Liver (tissue), 9 donors: Measurements from ENCODE around the gene GABARAPL2. TPM values are rescaled to one million over a fixed set of nuclear protein-coding genes. Genes with fewer than 3 reads are reported as not detected.

ENCODE experiments used
- DNase-seq: peaks from one replicate; pipeline ENCODE4 v3.0.0-alpha.2; 2017; ENCODE audit warnings: low spot score
- H3K27ac ChIP-seq, 2 donors: one replicate each; pipeline ENCODE4 v1.7.0; 2013; ENCODE audit warnings: inconsistent platforms in 2 of 2, low read length in 2 of 2, control low read depth in 1 of 2, low read depth in 1 of 2, mild to moderate bottlenecking in 1 of 2
- H3K27me3 ChIP-seq, 4 donors: one replicate each; pipeline versions ENCODE4 v1.6.1 to v1.7.0; 2013; ENCODE audit warnings: low read length in 3 of 4, inconsistent platforms in 1 of 4, mild to moderate bottlenecking in 1 of 4, moderate library complexity in 1 of 4; ENCODE audit not compliant: control insufficient read depth in 4 of 4, insufficient read depth in 4 of 4
- H3K36me3 ChIP-seq, 4 donors: one replicate each; pipeline versions ENCODE4 v1.6.1 to v1.7.0; 2013; ENCODE audit warnings: low read length in 3 of 4, mild to moderate bottlenecking in 3 of 4, low read depth in 1 of 4, moderate library complexity in 1 of 4; ENCODE audit not compliant: control insufficient read depth in 4 of 4, insufficient read depth in 3 of 4
- H3K4me1 ChIP-seq, 4 donors: one replicate each; pipeline versions ENCODE4 v1.6.1 to v1.7.0; 2013; ENCODE audit warnings: low read length in 3 of 4, mild to moderate bottlenecking in 3 of 4, moderate library complexity in 1 of 4; ENCODE audit not compliant: control insufficient read depth in 4 of 4, insufficient read depth in 4 of 4
- H3K4me3 ChIP-seq, 3 donors: one replicate each; pipeline versions ENCODE4 v1.6.1 to v1.7.0; 2013; ENCODE audit warnings: low read length in 3 of 3, control low read depth in 1 of 3, low read depth in 1 of 3, mild to moderate bottlenecking in 1 of 3
- H3K9ac ChIP-seq, 2 donors: one replicate each; pipeline ENCODE4 v1.7.0; 2013; ENCODE audit warnings: low read length in 2 of 2, mild to moderate bottlenecking in 2 of 2, moderate library complexity in 2 of 2, control low read depth in 1 of 2, low read depth in 1 of 2
- H3K9me3 ChIP-seq, 4 donors: one replicate each; pipeline versions ENCODE4 v1.6.1 to v1.7.0; 2013; ENCODE audit warnings: low read length in 3 of 4; ENCODE audit not compliant: control insufficient read depth in 4 of 4
- EGR1 ChIP-seq, 2 donors: IDR thresholded peaks; 2 replicates each; pipeline ENCODE4 v1.6.1; 2016 to 2018; ENCODE audit warnings: antibody characterized with exemption in 2 of 2, low read depth in 2 of 2
- FOXA1 ChIP-seq: IDR thresholded peaks from 2 replicates; pipeline ENCODE4 v1.6.1; 2016; ENCODE audit warnings: antibody characterized with exemption
- FOXA2 ChIP-seq: IDR thresholded peaks from 2 replicates; pipeline ENCODE4 v1.6.1; 2016; ENCODE audit warnings: antibody characterized with exemption
- GABPA ChIP-seq, 2 donors: IDR thresholded peaks in 1 of 2; conservative IDR thresholded peaks in 1 of 2; 2 replicates each; pipeline ENCODE4 v1.6.1; 2016; ENCODE audit warnings: antibody characterized with exemption in 2 of 2, mild to moderate bottlenecking in 1 of 2, moderate library complexity in 1 of 2
- HNF4A ChIP-seq, 2 donors: conservative IDR thresholded peaks; 2 replicates each; pipeline ENCODE4 v1.6.1; 2016; ENCODE audit warnings: antibody characterized with exemption in 2 of 2, mild to moderate bottlenecking in 2 of 2
- HNF4G ChIP-seq: IDR thresholded peaks from 2 replicates; pipeline ENCODE4 v1.6.1; 2016; ENCODE audit warnings: antibody characterized with exemption
- JUND ChIP-seq, 2 donors: IDR thresholded peaks; 2 replicates each; pipeline ENCODE4 v1.6.1; 2016; ENCODE audit warnings: antibody characterized with exemption in 2 of 2
- NR2F2 ChIP-seq: IDR thresholded peaks from 2 replicates; pipeline ENCODE4 v1.6.1; 2016; ENCODE audit warnings: antibody characterized with exemption
- RAD21 ChIP-seq, 2 donors: IDR thresholded peaks; 2 replicates each; pipeline ENCODE4 v1.6.1; 2016; ENCODE audit warnings: antibody characterized with exemption in 2 of 2, mild to moderate bottlenecking in 2 of 2
- RXRA ChIP-seq, 2 donors: IDR thresholded peaks; 2 replicates each; pipeline ENCODE4 v1.6.1; 2017 to 2018; ENCODE audit warnings: antibody characterized with exemption in 2 of 2, mild to moderate bottlenecking in 1 of 2
- SP1 ChIP-seq: IDR thresholded peaks from 2 replicates; pipeline ENCODE4 v1.6.1; 2018; ENCODE audit warnings: antibody characterized with exemption, mild to moderate bottlenecking
- TAF1 ChIP-seq: conservative IDR thresholded peaks from 2 replicates; pipeline ENCODE4 v1.6.1; 2016; ENCODE audit warnings: antibody characterized with exemption, mild to moderate bottlenecking
- YY1 ChIP-seq: IDR thresholded peaks from 2 replicates; pipeline ENCODE4 v1.6.1; 2016; ENCODE audit warnings: antibody characterized with exemption, mild to moderate bottlenecking
- WGBS: extraction: QIAGEN DNeasy Blood & Tissue Kit; methylation state at CpG from one replicate; pipeline ENCODE4 v1.1.7; 2013; 5-methylcytosine and 5-hydroxymethylcytosine counted together
- polyA plus RNA-seq, 2 donors: library from polyadenylated mRNA; stranded (reverse) in 1 of 2; unstranded in 1 of 2; fragments of 200-250 nt in 1 of 2; fragments of >200 nt in 1 of 2; fragmentation: Nextera tagmentation in 1 of 2; extraction: Ambion mirVana in 1 of 2; gene quantifications; one replicate each; pipeline versions ENCODE4 v1.2.1 to v1.2.3, GENCODE V29; 2013 to 2015
- total RNA-seq, 2 donors: library from RNA; depleted of rRNA; stranded (reverse); fragments of >200 nt; gene quantifications; one replicate each; pipeline ENCODE4 v1.2.3, GENCODE V29; 2014
- TF ChIP-seq, protein P1 (sequence below): fragments of 150-350 bp; IDR thresholded peaks from 2 replicates; pipeline ENCODE4 v1.5.1; 2017; ENCODE audit warnings: improper control_type of control experiment, low read depth, low read length; ENCODE audit not compliant: missing input control
- TF ChIP-seq, protein P2 (sequence below): IDR thresholded peaks from 2 replicates; pipeline ENCODE4 v1.6.1; 2016; ENCODE audit warnings: antibody characterized with exemption
- TF ChIP-seq, protein P3 (sequence below): IDR thresholded peaks from 2 replicates; pipeline ENCODE4 v1.6.1; 2016; ENCODE audit warnings: antibody characterized with exemption
- TF ChIP-seq, protein P4 (sequence below): IDR thresholded peaks from 2 replicates; pipeline ENCODE4 v1.6.1; 2016; ENCODE audit warnings: antibody characterized with exemption, mild to moderate bottlenecking
- TF ChIP-seq, protein P5 (sequence below): IDR thresholded peaks from 2 replicates; pipeline ENCODE4 v1.6.1; 2016; ENCODE audit warnings: antibody characterized with exemption
- donor health status: healthy.
- donor health status: healthy.
- donor health status: healthy.
- donor health status: healthy.
- donor health status: healthy.

GABARAPL2 gene
- total and polyA plus RNA-seq, 4 donors = 26.5 to 123 (median 61.5) TPM

DNA sequence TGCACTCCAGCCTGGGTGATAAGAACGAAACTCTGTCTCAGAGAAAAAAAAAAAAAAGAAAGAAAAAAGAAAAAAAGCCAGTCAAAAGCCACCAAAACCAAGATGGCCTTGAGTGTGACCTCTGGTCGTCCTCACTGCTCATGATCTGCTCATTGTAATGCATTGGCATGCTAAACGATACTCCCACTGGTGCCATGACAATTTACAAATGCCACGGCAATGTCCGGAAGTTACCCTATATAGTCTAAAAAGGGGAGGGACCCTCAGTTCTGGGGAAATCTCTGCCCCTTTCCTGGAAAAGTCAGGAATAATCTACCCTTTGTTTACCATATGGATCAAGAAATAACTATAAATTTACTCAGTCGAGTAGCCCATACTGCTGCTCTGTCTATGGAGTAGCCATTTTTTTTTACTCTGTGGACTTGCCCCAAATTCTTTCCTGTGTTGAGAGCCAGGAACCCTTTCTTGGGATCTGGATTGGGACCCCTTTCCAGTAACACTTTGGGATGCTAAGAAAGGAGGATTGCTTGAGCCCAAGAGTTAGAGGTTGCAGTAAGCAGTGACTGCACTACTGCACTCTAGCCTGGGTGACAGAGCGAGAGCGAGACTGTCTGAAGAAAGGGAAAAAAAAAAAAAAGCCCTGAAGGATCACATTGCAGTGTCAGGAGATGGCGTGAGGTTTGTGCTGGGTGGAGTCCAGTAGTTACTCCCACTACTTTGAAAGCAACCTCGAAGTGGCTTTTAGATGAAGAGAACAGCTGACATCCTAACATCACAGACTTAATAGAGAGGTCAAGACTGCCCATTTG, 6.4 kb upstream of the GABARAPL2 start:
- TF ChIP-seq GABPA (IDR thresholded peaks at IDR 0.05 in 1 of 2, conservative IDR thresholded peaks at IDR 0.05 in 1 of 2) (no peak), SP1 (no peak), NR2F2 (no peak), FOXA2 (no peak), RXRA (IDR thresholded peaks at IDR 0.05) (no peak), YY1 (no peak), JUND (IDR thresholded peaks at IDR 0.05) (no peak), HNF4A (conservative IDR thresholded peaks at IDR 0.05) (no peak), EGR1 (IDR thresholded peaks at IDR 0.05; ENCODE audit: low read depth in 2 of 2) (no peak), TAF1 (no peak), HNF4G (no peak), FOXA1 (no peak), RAD21 (IDR thresholded peaks at IDR 0.05) (no peak)
- TF ChIP-seq, protein P1, sequence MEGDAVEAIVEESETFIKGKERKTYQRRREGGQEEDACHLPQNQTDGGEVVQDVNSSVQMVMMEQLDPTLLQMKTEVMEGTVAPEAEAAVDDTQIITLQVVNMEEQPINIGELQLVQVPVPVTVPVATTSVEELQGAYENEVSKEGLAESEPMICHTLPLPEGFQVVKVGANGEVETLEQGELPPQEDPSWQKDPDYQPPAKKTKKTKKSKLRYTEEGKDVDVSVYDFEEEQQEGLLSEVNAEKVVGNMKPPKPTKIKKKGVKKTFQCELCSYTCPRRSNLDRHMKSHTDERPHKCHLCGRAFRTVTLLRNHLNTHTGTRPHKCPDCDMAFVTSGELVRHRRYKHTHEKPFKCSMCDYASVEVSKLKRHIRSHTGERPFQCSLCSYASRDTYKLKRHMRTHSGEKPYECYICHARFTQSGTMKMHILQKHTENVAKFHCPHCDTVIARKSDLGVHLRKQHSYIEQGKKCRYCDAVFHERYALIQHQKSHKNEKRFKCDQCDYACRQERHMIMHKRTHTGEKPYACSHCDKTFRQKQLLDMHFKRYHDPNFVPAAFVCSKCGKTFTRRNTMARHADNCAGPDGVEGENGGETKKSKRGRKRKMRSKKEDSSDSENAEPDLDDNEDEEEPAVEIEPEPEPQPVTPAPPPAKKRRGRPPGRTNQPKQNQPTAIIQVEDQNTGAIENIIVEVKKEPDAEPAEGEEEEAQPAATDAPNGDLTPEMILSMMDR = no peak
- TF ChIP-seq, protein P2, sequence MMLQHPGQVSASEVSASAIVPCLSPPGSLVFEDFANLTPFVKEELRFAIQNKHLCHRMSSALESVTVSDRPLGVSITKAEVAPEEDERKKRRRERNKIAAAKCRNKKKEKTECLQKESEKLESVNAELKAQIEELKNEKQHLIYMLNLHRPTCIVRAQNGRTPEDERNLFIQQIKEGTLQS = no peak
- TF ChIP-seq, protein P3, sequence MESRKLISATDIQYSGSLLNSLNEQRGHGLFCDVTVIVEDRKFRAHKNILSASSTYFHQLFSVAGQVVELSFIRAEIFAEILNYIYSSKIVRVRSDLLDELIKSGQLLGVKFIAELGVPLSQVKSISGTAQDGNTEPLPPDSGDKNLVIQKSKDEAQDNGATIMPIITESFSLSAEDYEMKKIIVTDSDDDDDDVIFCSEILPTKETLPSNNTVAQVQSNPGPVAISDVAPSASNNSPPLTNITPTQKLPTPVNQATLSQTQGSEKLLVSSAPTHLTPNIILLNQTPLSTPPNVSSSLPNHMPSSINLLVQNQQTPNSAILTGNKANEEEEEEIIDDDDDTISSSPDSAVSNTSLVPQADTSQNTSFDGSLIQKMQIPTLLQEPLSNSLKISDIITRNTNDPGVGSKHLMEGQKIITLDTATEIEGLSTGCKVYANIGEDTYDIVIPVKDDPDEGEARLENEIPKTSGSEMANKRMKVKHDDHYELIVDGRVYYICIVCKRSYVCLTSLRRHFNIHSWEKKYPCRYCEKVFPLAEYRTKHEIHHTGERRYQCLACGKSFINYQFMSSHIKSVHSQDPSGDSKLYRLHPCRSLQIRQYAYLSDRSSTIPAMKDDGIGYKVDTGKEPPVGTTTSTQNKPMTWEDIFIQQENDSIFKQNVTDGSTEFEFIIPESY = no peak
- TF ChIP-seq, protein P4, sequence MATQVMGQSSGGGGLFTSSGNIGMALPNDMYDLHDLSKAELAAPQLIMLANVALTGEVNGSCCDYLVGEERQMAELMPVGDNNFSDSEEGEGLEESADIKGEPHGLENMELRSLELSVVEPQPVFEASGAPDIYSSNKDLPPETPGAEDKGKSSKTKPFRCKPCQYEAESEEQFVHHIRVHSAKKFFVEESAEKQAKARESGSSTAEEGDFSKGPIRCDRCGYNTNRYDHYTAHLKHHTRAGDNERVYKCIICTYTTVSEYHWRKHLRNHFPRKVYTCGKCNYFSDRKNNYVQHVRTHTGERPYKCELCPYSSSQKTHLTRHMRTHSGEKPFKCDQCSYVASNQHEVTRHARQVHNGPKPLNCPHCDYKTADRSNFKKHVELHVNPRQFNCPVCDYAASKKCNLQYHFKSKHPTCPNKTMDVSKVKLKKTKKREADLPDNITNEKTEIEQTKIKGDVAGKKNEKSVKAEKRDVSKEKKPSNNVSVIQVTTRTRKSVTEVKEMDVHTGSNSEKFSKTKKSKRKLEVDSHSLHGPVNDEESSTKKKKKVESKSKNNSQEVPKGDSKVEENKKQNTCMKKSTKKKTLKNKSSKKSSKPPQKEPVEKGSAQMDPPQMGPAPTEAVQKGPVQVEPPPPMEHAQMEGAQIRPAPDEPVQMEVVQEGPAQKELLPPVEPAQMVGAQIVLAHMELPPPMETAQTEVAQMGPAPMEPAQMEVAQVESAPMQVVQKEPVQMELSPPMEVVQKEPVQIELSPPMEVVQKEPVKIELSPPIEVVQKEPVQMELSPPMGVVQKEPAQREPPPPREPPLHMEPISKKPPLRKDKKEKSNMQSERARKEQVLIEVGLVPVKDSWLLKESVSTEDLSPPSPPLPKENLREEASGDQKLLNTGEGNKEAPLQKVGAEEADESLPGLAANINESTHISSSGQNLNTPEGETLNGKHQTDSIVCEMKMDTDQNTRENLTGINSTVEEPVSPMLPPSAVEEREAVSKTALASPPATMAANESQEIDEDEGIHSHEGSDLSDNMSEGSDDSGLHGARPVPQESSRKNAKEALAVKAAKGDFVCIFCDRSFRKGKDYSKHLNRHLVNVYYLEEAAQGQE = no peak
- TF ChIP-seq, protein P5, sequence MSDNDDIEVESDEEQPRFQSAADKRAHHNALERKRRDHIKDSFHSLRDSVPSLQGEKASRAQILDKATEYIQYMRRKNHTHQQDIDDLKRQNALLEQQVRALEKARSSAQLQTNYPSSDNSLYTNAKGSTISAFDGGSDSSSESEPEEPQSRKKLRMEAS = no peak
- H3K36me3 ChIP-seq = no peaks in the 10 kb centered on the region
- H3K27me3 ChIP-seq = no peaks in the 10 kb centered on the region
- no peak for DNase-seq
- H3K9ac ChIP-seq = no peak overlapping the region
- 67% methylated on average over 10 of the region's 10 CpGs for WGBS
- no peak overlapping the region for H3K27ac ChIP-seq
- peaks cover 0 to 14% (median 9%) of the 10 kb centered on the region in 4 donors for H3K4me1 ChIP-seq
- no peaks in the 10 kb centered on the region for H3K9me3 ChIP-seq
- H3K4me3 ChIP-seq = no peak overlapping the region
